Chondrocyte (in vitro differentiated cells): ENCODE measurements around the gene CPTP. TPM values are rescaled to one million over a fixed set of nuclear protein-coding genes. Genes with fewer than 3 reads are reported as not detected.

ENCODE experiments used
- DNase-seq: peaks from one replicate; pipeline ENCODE4 v3.0.0; 2021; ENCODE audit warnings: mixed read lengths, low spot score
- H3K27ac Mint-ChIP-seq: one replicate; pipeline ENCODE4 v1.8.0; 2021; ENCODE audit warnings: mild to moderate bottlenecking, moderate library complexity, mixed read lengths; ENCODE audit not compliant: unreplicated experiment
- H3K27me3 Mint-ChIP-seq: 2 replicates; pipeline ENCODE4 v1.8.0; 2021; ENCODE audit warnings: low read depth, mixed read lengths
- H3K36me3 Mint-ChIP-seq: 2 replicates; pipeline ENCODE4 v1.8.0; 2021; ENCODE audit warnings: low read depth, mixed read lengths
- H3K4me1 Mint-ChIP-seq: 2 replicates; pipeline ENCODE4 v1.8.0; 2021; ENCODE audit warnings: low read depth, mild to moderate bottlenecking, mixed read lengths
- H3K4me3 Mint-ChIP-seq: one replicate; pipeline ENCODE4 v1.8.0; 2021; ENCODE audit warnings: mild to moderate bottlenecking, moderate library complexity, mixed read lengths; ENCODE audit not compliant: unreplicated experiment
- H3K9me3 Mint-ChIP-seq: 2 replicates; pipeline ENCODE4 v1.8.0; 2021; ENCODE audit warnings: low read depth, mixed read lengths
- total RNA-seq: library from RNA; stranded (reverse); gene quantifications from 3 replicates; pipeline ENCODE4 v1.2.1, GENCODE V29; 2021
- TF ChIP-seq, protein P1 (sequence below): fragments of 200-600 bp; sonication (generic); IDR thresholded peaks from 2 replicates; pipeline ENCODE4 v1.5.0; 2021; ENCODE audit warnings: antibody characterized with exemption, mild to moderate bottlenecking, moderate library complexity

CPTP gene
- total RNA-seq, 1 donor from 2014 or later = 23.1 TPM

DNA sequence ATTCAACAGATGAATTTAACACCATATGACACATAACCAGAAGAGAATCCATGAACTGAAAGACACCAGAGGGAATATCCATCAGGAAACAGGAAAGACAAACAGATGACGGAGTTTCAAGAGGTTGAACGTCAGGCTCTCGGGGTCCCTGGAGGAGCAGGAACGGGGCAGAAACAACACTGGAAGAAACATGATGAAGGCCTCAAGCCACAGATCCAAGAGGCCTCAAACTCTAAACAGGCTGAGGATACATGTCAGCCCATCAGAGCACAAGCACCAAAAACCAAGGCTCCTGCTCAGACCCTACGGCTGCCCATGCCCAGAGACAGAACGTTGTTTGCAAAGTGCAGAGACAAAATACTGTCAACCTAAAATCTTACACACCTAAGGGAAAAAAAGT lies 7.2 kb upstream of the CPTP start:
- Mint-ChIP-seq H3K4me3 (no peak overlapping the region), H3K27ac (peak overlapping the region; percentile 89), H3K4me1 (peaks cover 33% of the 10 kb centered on the region), H3K36me3 (peaks cover 14% of the 10 kb centered on the region), H3K9me3 (no peaks in the 10 kb centered on the region), H3K27me3 (no peaks in the 10 kb centered on the region)
- no peak for DNase-seq
- TF ChIP-seq, protein P1, sequence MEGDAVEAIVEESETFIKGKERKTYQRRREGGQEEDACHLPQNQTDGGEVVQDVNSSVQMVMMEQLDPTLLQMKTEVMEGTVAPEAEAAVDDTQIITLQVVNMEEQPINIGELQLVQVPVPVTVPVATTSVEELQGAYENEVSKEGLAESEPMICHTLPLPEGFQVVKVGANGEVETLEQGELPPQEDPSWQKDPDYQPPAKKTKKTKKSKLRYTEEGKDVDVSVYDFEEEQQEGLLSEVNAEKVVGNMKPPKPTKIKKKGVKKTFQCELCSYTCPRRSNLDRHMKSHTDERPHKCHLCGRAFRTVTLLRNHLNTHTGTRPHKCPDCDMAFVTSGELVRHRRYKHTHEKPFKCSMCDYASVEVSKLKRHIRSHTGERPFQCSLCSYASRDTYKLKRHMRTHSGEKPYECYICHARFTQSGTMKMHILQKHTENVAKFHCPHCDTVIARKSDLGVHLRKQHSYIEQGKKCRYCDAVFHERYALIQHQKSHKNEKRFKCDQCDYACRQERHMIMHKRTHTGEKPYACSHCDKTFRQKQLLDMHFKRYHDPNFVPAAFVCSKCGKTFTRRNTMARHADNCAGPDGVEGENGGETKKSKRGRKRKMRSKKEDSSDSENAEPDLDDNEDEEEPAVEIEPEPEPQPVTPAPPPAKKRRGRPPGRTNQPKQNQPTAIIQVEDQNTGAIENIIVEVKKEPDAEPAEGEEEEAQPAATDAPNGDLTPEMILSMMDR = no peak

DNA sequence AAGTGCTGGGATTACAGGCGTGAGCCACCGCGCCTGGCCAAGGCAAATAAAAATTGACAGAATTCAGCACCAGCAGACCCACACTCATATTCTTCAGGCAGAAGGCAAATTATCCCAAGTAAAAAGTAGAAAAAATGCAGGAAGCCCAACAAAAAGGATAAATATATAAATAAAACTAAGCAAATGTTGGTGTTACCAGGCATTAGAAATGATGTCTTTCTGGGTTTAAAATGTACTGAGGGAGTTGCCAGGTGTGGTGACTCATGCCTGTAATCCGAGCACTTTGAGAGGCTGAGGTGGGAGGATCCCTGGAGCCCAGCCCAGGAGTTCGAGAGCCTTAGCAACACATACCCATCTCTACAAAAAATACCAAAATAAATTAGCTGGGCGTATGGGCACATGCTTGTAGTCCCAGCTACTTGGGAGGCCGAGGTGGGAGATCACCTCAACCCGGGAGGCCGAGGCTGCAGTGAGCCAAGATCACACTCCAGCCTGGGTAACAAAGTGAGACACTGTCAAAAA lies 6.4 kb upstream of the CPTP start:
- no peak for DNase-seq
- H3K36me3 Mint-ChIP-seq = peaks cover 12% of the 10 kb centered on the region
- H3K27me3 Mint-ChIP-seq = no peaks in the 10 kb centered on the region
- peaks cover 37% of the 10 kb centered on the region for H3K4me1 Mint-ChIP-seq
- peak overlapping the region; percentile 89 for H3K27ac Mint-ChIP-seq
- no peak overlapping the region for H3K4me3 Mint-ChIP-seq
- H3K9me3 Mint-ChIP-seq = no peaks in the 10 kb centered on the region
- TF ChIP-seq, protein P1 = no peak

GRCh38 chr1:1318777-1319645 lies 5.6 kb upstream of the CPTP start:
- no peak for DNase-seq
- H3K4me3 Mint-ChIP-seq = no peak overlapping the region
- H3K36me3 Mint-ChIP-seq = peaks cover 7% of the 10 kb centered on the region
- TF ChIP-seq, protein P1 = no peak
- H3K9me3 Mint-ChIP-seq = no peaks in the 10 kb centered on the region
- H3K27me3 Mint-ChIP-seq = no peaks in the 10 kb centered on the region
- H3K27ac Mint-ChIP-seq = peak overlapping the region; percentile 89
- peaks cover 43% of the 10 kb centered on the region for H3K4me1 Mint-ChIP-seq

- H3K27ac Mint-ChIP-seq = no peak overlapping the region
- no peaks in the 10 kb centered on the region for H3K27me3 Mint-ChIP-seq
- no peak overlapping the region for H3K4me3 Mint-ChIP-seq
- peaks cover 7% of the 10 kb centered on the region for H3K36me3 Mint-ChIP-seq
- H3K9me3 Mint-ChIP-seq = no peaks in the 10 kb centered on the region
- peaks cover 43% of the 10 kb centered on the region for H3K4me1 Mint-ChIP-seq
- no peak for DNase-seq
- TF ChIP-seq, protein P1 = no peak
Observed at GRCh38 chr1:1319646-1319941, 5.0 kb upstream of the CPTP start.

DNA sequence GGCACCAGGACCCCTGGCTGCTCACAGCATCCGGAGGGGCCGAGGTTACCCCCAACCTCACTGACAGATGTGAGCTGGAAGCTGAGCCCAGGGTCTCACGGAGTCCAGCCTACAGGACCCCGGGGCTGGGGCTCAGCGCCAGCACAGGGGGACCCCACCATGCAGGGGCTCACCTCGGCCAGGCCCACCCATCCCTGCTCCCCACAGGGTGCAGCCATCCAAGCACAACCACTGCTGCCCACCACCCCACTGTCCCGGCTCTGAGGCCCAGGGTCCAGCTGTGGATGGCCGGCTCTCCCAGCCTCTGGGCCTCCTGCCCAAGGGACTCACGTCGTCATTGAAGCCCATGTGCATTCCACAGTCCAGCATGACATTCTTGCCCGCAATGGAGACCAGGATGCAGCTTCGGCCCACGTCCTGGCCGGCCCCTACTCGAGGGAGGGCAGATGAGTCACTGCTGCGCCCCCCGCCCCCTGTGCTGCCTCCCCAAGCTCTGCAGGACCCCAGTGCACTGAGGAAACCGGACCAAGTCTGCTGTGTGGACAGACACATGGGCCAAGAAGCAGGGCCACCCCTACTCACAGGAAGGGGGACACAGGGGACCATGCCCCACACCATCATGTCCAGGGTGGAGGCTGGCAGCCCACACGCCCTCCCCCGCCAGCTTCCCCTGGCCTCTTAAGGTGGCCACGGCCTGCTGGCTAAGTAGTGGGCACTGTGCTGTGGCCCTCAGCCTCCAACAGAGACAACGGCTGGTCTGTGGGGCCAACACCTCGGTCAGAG lies 3.7 kb upstream of the CPTP start:
- peaks cover 4% of the 10 kb centered on the region for H3K36me3 Mint-ChIP-seq
- DNase-seq = no peak
- TF ChIP-seq, protein P1 = no peak
- no peaks in the 10 kb centered on the region for H3K9me3 Mint-ChIP-seq
- H3K27me3 Mint-ChIP-seq = no peaks in the 10 kb centered on the region
- H3K27ac Mint-ChIP-seq = peak overlapping the region; percentile 36
- H3K4me1 Mint-ChIP-seq = peaks cover 50% of the 10 kb centered on the region
- no peak overlapping the region for H3K4me3 Mint-ChIP-seq
